H1 (cell line): ENCODE results near the gene ZFAND3.

ENCODE experiments used
- ATF2 ChIP-seq: IDR thresholded peaks from 2 replicates; pipeline ENCODE4 v1.6.1; 2012; ENCODE audit warnings: low read length, inconsistent platforms
- CTCF ChIP-seq, 3 experiments: IDR thresholded peaks; 1 replicate in 2 of 3; 2 replicates in 1 of 3; pipeline versions ENCODE4 v1.5.1 to v1.6.1; 2011; ENCODE audit warnings: low read length in 3 of 3, mild to moderate bottlenecking in 3 of 3, inconsistent platforms in 2 of 3, low read depth in 1 of 3, moderate library complexity in 1 of 3; ENCODE audit not compliant: insufficient read depth in 1 of 3; ENCODE audit errors: control extremely low read depth in 1 of 3
- EP300 ChIP-seq, 2 experiments: IDR thresholded peaks; 1 replicate in 1 of 2; 2 replicates in 1 of 2; pipeline ENCODE4 v1.6.1; 2011 to 2012; ENCODE audit warnings: low read depth in 2 of 2, low read length in 2 of 2, mild to moderate bottlenecking in 2 of 2, borderline replicate concordance in 1 of 2, inconsistent platforms in 1 of 2, moderate library complexity in 1 of 2
- PHF8 ChIP-seq: fragments of 200-600 bp; sonication (generic); conservative IDR thresholded peaks from 2 replicates; pipeline ENCODE4 v1.7.1; 2012; ENCODE audit warnings: low read depth, mild to moderate bottlenecking, inconsistent platforms, low read length, moderate library complexity
- TAF1 ChIP-seq: IDR thresholded peaks from 2 replicates; pipeline ENCODE4 v1.6.1; 2011; ENCODE audit warnings: mild to moderate bottlenecking, low read depth, low read length
- TEAD4 ChIP-seq: IDR thresholded peaks from 2 replicates; pipeline ENCODE4 v1.6.1; 2012; ENCODE audit warnings: low read depth, low read length, inconsistent platforms, mixed read lengths
- ZNF274 ChIP-seq: IDR thresholded peaks from 2 replicates; pipeline ENCODE4 v1.7.0; 2012; ENCODE audit warnings: low read length, borderline replicate concordance; ENCODE audit errors: extremely low read depth

- TF ChIP-seq ATF2 = no peak
- TF ChIP-seq EP300 (IDR thresholded peaks at IDR 0.05; ENCODE audit: borderline replicate concordance in 1 of 2, low read depth in 2 of 2, low read length in 2 of 2) = no peak
- no peak for TF ChIP-seq TEAD4
- no peak for TF ChIP-seq TAF1
- TF ChIP-seq PHF8 = no peak
- no peak for TF ChIP-seq CTCF (IDR thresholded peaks at IDR 0.05; ENCODE audit: control extremely low read depth in 1 of 3, insufficient read depth in 1 of 3, low read depth in 1 of 3, low read length in 3 of 3)
- TF ChIP-seq ZNF274 = no peak
Measured at GRCh38 chr6:37838219-37838921, 18.8 kb downstream of the ZFAND3 start.
